ENCODE data around the gene ME3. TPM values are rescaled to one million over a fixed set of nuclear protein-coding genes. Genes with fewer than 3 reads are reported as not detected.
"Not testable (repeated sequence)": the region's sequence is repeated elsewhere in the genome, so short reads cannot be mapped to it uniquely, and the experiment has no call there.

ME3 gene
- polyA plus RNA-seq, 4 donors = 5.1 to 21.4 (median 7.3) TPM

GRCh38 chr11:86555866-86556265 is 116.5 kb downstream of the ME3 start:
- H3K4me1 ChIP-seq (ENCODE audit: control insufficient read depth in 3 of 3, insufficient read depth in 2 of 3, low read depth in 1 of 3, low read length in 2 of 3) = peaks cover 14 to 45% (median 15%) of the 10 kb centered on the region in 3 donors
- H3K4me3 ChIP-seq (ENCODE audit: low read depth in 1 of 3, low read length in 3 of 3) = no peak overlapping the region
- no peaks in the 10 kb centered on the region for H3K27me3 ChIP-seq (ENCODE audit: control insufficient read depth in 3 of 3, insufficient read depth in 3 of 3, low read length in 3 of 3)
- FAIRE-seq = no peak
- no peak for DNase-seq
- peaks cover 0 to 11% (median 0%) of the 10 kb centered on the region in 3 donors for H3K36me3 ChIP-seq (ENCODE audit: control insufficient read depth in 3 of 3, insufficient read depth in 2 of 3, low read depth in 1 of 3, low read length in 3 of 3)
- H3K9me3 ChIP-seq (ENCODE audit: control insufficient read depth in 2 of 2, insufficient read depth in 1 of 2, low read depth in 1 of 2, low read length in 1 of 2) = no peaks in the 10 kb centered on the region
- H3K27ac ChIP-seq (ENCODE audit: low read depth in 1 of 3, low read length in 2 of 3) = no peak overlapping the region

GRCh38 chr11:86555401-86555800 is 117.0 kb downstream of the ME3 start:
- Histone ChIP-seq H3K9me3 (ENCODE audit: control insufficient read depth in 2 of 2, insufficient read depth in 1 of 2, low read depth in 1 of 2, low read length in 1 of 2) (no peaks in the 10 kb centered on the region), H3K4me3 (ENCODE audit: low read depth in 1 of 3, low read length in 3 of 3) (no peak overlapping the region), H3K27ac (ENCODE audit: low read depth in 1 of 3, low read length in 2 of 3) (no peak overlapping the region), H3K4me1 (ENCODE audit: control insufficient read depth in 3 of 3, insufficient read depth in 2 of 3, low read depth in 1 of 3, low read length in 2 of 3) (peaks cover 15 to 48% (median 16%) of the 10 kb centered on the region in 3 donors), H3K27me3 (ENCODE audit: control insufficient read depth in 3 of 3, insufficient read depth in 3 of 3, low read length in 3 of 3) (no peaks in the 10 kb centered on the region), H3K36me3 (ENCODE audit: control insufficient read depth in 3 of 3, insufficient read depth in 2 of 3, low read depth in 1 of 3, low read length in 3 of 3) (peaks cover 0 to 11% (median 0%) of the 10 kb centered on the region in 3 donors)
- FAIRE-seq (no peak), DNase-seq (no peak)
- WGBS, 3 donors = 94 to 98% (median 95%) methylated on average over 5 of the region's 5 CpGs

GRCh38 chr11:86553265-86553664 is 119.2 kb downstream of the ME3 start:
- Histone ChIP-seq H3K27ac (ENCODE audit: low read depth in 1 of 3, low read length in 2 of 3) (no peak overlapping the region), H3K27me3 (ENCODE audit: control insufficient read depth in 3 of 3, insufficient read depth in 3 of 3, low read length in 3 of 3) (no peaks in the 10 kb centered on the region), H3K4me1 (ENCODE audit: control insufficient read depth in 3 of 3, insufficient read depth in 2 of 3, low read depth in 1 of 3, low read length in 2 of 3) (peaks cover 10 to 34% (median 13%) of the 10 kb centered on the region in 3 donors), H3K4me3 (ENCODE audit: low read depth in 1 of 3, low read length in 3 of 3) (no peak overlapping the region), H3K36me3 (ENCODE audit: control insufficient read depth in 3 of 3, insufficient read depth in 2 of 3, low read depth in 1 of 3, low read length in 3 of 3) (peaks cover 0 to 13% (median 0%) of the 10 kb centered on the region in 3 donors), H3K9me3 (ENCODE audit: control insufficient read depth in 2 of 2, insufficient read depth in 1 of 2, low read depth in 1 of 2, low read length in 1 of 2) (no peaks in the 10 kb centered on the region)
- DNase-seq = peak; percentile 65 to 70
- 14 to 69% (median 34%) methylated on average over 4 of the region's 4 CpGs for WGBS, 3 donors
- FAIRE-seq = no peak

- DNase-seq = peak; percentile 74 to 83
- WGBS, 3 donors = 44 to 60% (median 44%) methylated on average over 4 of the region's 4 CpGs
- no peak for FAIRE-seq
- Histone ChIP-seq H3K9me3 (ENCODE audit: control insufficient read depth in 2 of 2, insufficient read depth in 1 of 2, low read depth in 1 of 2, low read length in 1 of 2) (no peaks in the 10 kb centered on the region), H3K36me3 (ENCODE audit: control insufficient read depth in 3 of 3, insufficient read depth in 2 of 3, low read depth in 1 of 3, low read length in 3 of 3) (peaks cover 0 to 12% (median 0%) of the 10 kb centered on the region in 3 donors), H3K27me3 (ENCODE audit: control insufficient read depth in 3 of 3, insufficient read depth in 3 of 3, low read length in 3 of 3) (no peaks in the 10 kb centered on the region), H3K4me3 (ENCODE audit: low read depth in 1 of 3, low read length in 3 of 3) (no peak overlapping the region), H3K27ac (ENCODE audit: low read depth in 1 of 3, low read length in 2 of 3) (peak overlapping the region; percentile 28 to 72 (median 47)), H3K4me1 (ENCODE audit: control insufficient read depth in 3 of 3, insufficient read depth in 2 of 3, low read depth in 1 of 3, low read length in 2 of 3) (peaks cover 10 to 33% (median 13%) of the 10 kb centered on the region in 3 donors)
Observed at GRCh38 chr11:86551288-86552092, 120.9 kb downstream of the ME3 start.

GRCh38 chr11:86550757-86551156 is 121.7 kb downstream of the ME3 start:
- H3K4me1 ChIP-seq (ENCODE audit: control insufficient read depth in 3 of 3, insufficient read depth in 2 of 3, low read depth in 1 of 3, low read length in 2 of 3) = peaks cover 10 to 33% (median 13%) of the 10 kb centered on the region in 3 donors
- H3K36me3 ChIP-seq (ENCODE audit: control insufficient read depth in 3 of 3, insufficient read depth in 2 of 3, low read depth in 1 of 3, low read length in 3 of 3) = peaks cover 0 to 9% (median 0%) of the 10 kb centered on the region in 3 donors
- H3K27ac ChIP-seq (ENCODE audit: low read depth in 1 of 3, low read length in 2 of 3) = peak overlapping the region in 2 of 3 donors; percentile 7 to 72
- H3K27me3 ChIP-seq (ENCODE audit: control insufficient read depth in 3 of 3, insufficient read depth in 3 of 3, low read length in 3 of 3) = no peaks in the 10 kb centered on the region
- no peak for DNase-seq
- WGBS, 3 donors = 92 to 97% (median 96%) methylated on average over 2 of the region's 2 CpGs
- no peak overlapping the region for H3K4me3 ChIP-seq (ENCODE audit: low read depth in 1 of 3, low read length in 3 of 3)
- no peaks in the 10 kb centered on the region for H3K9me3 ChIP-seq (ENCODE audit: control insufficient read depth in 2 of 2, insufficient read depth in 1 of 2, low read depth in 1 of 2, low read length in 1 of 2)
- FAIRE-seq = no peak

- Histone ChIP-seq H3K9me3 (ENCODE audit: control insufficient read depth in 2 of 2, insufficient read depth in 1 of 2, low read depth in 1 of 2, low read length in 1 of 2) (no peaks in the 10 kb centered on the region), H3K4me3 (ENCODE audit: low read depth in 1 of 3, low read length in 3 of 3) (no peak overlapping the region), H3K27ac (ENCODE audit: low read depth in 1 of 3, low read length in 2 of 3) (no peak overlapping the region), H3K4me1 (ENCODE audit: control insufficient read depth in 3 of 3, insufficient read depth in 2 of 3, low read depth in 1 of 3, low read length in 2 of 3) (peaks cover 10 to 29% (median 10%) of the 10 kb centered on the region in 3 donors), H3K27me3 (ENCODE audit: control insufficient read depth in 3 of 3, insufficient read depth in 3 of 3, low read length in 3 of 3) (no peaks in the 10 kb centered on the region), H3K36me3 (ENCODE audit: control insufficient read depth in 3 of 3, insufficient read depth in 2 of 3, low read depth in 1 of 3, low read length in 3 of 3) (peaks cover 0 to 9% (median 0%) of the 10 kb centered on the region in 3 donors)
- FAIRE-seq = no peak
- 75 to 85% (median 84%) methylated on average over 6 of the region's 6 CpGs for WGBS, 3 donors
- DNase-seq = no peak
Observed at GRCh38 chr11:86548271-86548917, 124.0 kb downstream of the ME3 start.

GRCh38 chr11:86547727-86548126 is 124.7 kb downstream of the ME3 start:
- Histone ChIP-seq H3K27ac (ENCODE audit: low read depth in 1 of 3, low read length in 2 of 3) (peak overlapping the region in 1 of 3 donors; percentile 75), H3K27me3 (ENCODE audit: control insufficient read depth in 3 of 3, insufficient read depth in 3 of 3, low read length in 3 of 3) (no peaks in the 10 kb centered on the region), H3K4me1 (ENCODE audit: control insufficient read depth in 3 of 3, insufficient read depth in 2 of 3, low read depth in 1 of 3, low read length in 2 of 3) (peaks cover 6 to 22% (median 10%) of the 10 kb centered on the region in 3 donors), H3K36me3 (ENCODE audit: control insufficient read depth in 3 of 3, insufficient read depth in 2 of 3, low read depth in 1 of 3, low read length in 3 of 3) (peaks cover 0 to 3% (median 0%) of the 10 kb centered on the region in 3 donors), H3K9me3 (ENCODE audit: control insufficient read depth in 2 of 2, insufficient read depth in 1 of 2, low read depth in 1 of 2, low read length in 1 of 2) (no peaks in the 10 kb centered on the region), H3K4me3 (ENCODE audit: low read depth in 1 of 3, low read length in 3 of 3) (no peak overlapping the region)
- no peak for FAIRE-seq
- no peak for DNase-seq
- 81 to 82% (median 81%) methylated on average over 2 of the region's 2 CpGs for WGBS, 3 donors

- H3K27me3 ChIP-seq (ENCODE audit: control insufficient read depth in 3 of 3, insufficient read depth in 3 of 3, low read length in 3 of 3); H3K4me3 ChIP-seq (ENCODE audit: low read depth in 1 of 3, low read length in 3 of 3); H3K27ac ChIP-seq (ENCODE audit: low read depth in 1 of 3, low read length in 2 of 3); H3K4me1 ChIP-seq (ENCODE audit: control insufficient read depth in 3 of 3, insufficient read depth in 2 of 3, low read depth in 1 of 3, low read length in 2 of 3); DNase-seq; H3K36me3 ChIP-seq (ENCODE audit: control insufficient read depth in 3 of 3, insufficient read depth in 2 of 3, low read depth in 1 of 3, low read length in 3 of 3); FAIRE-seq; H3K9me3 ChIP-seq (ENCODE audit: control insufficient read depth in 2 of 2, insufficient read depth in 1 of 2, low read depth in 1 of 2, low read length in 1 of 2): not testable (repeated sequence)
- 74 to 97% (median 91%) methylated on average over 3 of the region's 3 CpGs for WGBS, 3 donors
Observed at GRCh38 chr11:86541299-86541698, 131.1 kb downstream of the ME3 start.
